ENCODE results near the gene FITM2.

- TF ChIP-seq EZH2 (IDR thresholded peaks at IDR 0.05; ENCODE audit: borderline replicate concordance) (no peak), CTCF (IDR thresholded peaks at IDR 0.05; ENCODE audit: poor library complexity) (no peak), EZH2phosphoT487 (IDR thresholded peaks at IDR 0.05; ENCODE audit: low read depth, severe bottlenecking, unreplicated experiment) (no peak)
Observed at GRCh38 chr20:44354979-44355497, 44.0 kb upstream of the FITM2 start.

Measured in hepatocyte (in vitro differentiated cells).